Endothelial cell of umbilical vein (primary cell): ENCODE results near the gene MCOLN3. TPM values are rescaled to one million over a fixed set of nuclear protein-coding genes. Genes with fewer than 3 reads are reported as not detected.

Experiments used
- BruUV-seq: library from RNA; stranded (reverse); fragments of 400-500 nt; replicated peaks from 2 replicates; lab custom pipeline; 2021; lab: Mats Ljungman, UMichigan
- CTCF ChIA-PET: fragments of 300-600, 350-600 bp; sonication (Branson Sonifier 250); formaldehyde crosslinking; loops from one replicate; lab custom pipeline; 2021; ENCODE audit warnings: antibody characterized with exemption, inconsistent platforms; lab: Charles Lee
- POLR2A ChIA-PET: fragments of 300-600, 350-600 bp; sonication (Branson Sonifier 250); formaldehyde crosslinking; loops from one replicate; lab custom pipeline; 2021; ENCODE audit warnings: antibody characterized with exemption, inconsistent platforms; lab: Charles Lee
- DNase-seq: peaks from one replicate; pipeline ENCODE4 v3.0.0-alpha.2; 2011; ENCODE audit warnings: low read depth, low spot score
- FAIRE-seq: peaks from 2 replicates; lab custom pipeline; 2011; peaks lifted over from hg19 to GRCh38; lab: Jason Lieb, UNC
- H2AFZ ChIP-seq: 2 replicates; pipeline ENCODE4 v1.6.0; 2012; ENCODE audit warnings: low read depth, low read length, control low read depth, inconsistent platforms
- H3K27ac ChIP-seq: 2 replicates; pipeline ENCODE4 v1.5.1; 2011; ENCODE audit warnings: low read depth, mild to moderate bottlenecking, control low read depth, low read length, moderate library complexity; ENCODE audit not compliant: insufficient read depth
- H3K27me3 ChIP-seq, 2 experiments: 2 replicates each; pipeline versions ENCODE4 v1.6.0 to v1.6.1; 2011; ENCODE audit warnings: low read length in 2 of 2, mixed read lengths in 1 of 2; ENCODE audit not compliant: control insufficient read depth in 2 of 2, insufficient read depth in 2 of 2
- H3K36me3 ChIP-seq, 2 experiments: 2 replicates in 1 of 2; 3 replicates in 1 of 2; pipeline ENCODE4 v1.5.1; 2011; ENCODE audit warnings: low read length in 2 of 2, mild to moderate bottlenecking in 1 of 2, moderate library complexity in 1 of 2; ENCODE audit not compliant: control insufficient read depth in 2 of 2, insufficient read depth in 2 of 2; ENCODE audit errors: extremely low read depth in 1 of 2
- H3K4me1 ChIP-seq: 3 replicates; pipeline ENCODE4 v1.5.1; 2011; ENCODE audit warnings: mild to moderate bottlenecking, low read length; ENCODE audit not compliant: control insufficient read depth, insufficient read depth; ENCODE audit errors: extremely low read depth
- H3K4me2 ChIP-seq: 2 replicates; pipeline ENCODE4 v1.6.1; 2011; ENCODE audit warnings: low read length, control low read depth, mixed read lengths; ENCODE audit not compliant: insufficient read depth
- H3K4me3 ChIP-seq, 3 experiments: fragments of 200-600 bp in 1 of 3; sonication (generic), shearing (Covaris generic) in 1 of 3; replicated peaks in 1 of 3; 2 replicates each; pipeline ENCODE4 v1.5.1; 2011 to 2016; ENCODE audit warnings: control low read depth in 3 of 3, low read length in 3 of 3, mild to moderate bottlenecking in 2 of 3, inconsistent platforms in 1 of 3, low read depth in 1 of 3, moderate library complexity in 1 of 3; ENCODE audit not compliant: insufficient read depth in 1 of 3
- H3K79me2 ChIP-seq: 2 replicates; pipeline ENCODE4 v1.6.0; 2012; ENCODE audit warnings: low read length, inconsistent platforms; ENCODE audit not compliant: control insufficient read depth, insufficient read depth
- H3K9ac ChIP-seq: replicated peaks from 2 replicates; pipeline ENCODE3; 2011; ENCODE audit warnings: low read length, control low read depth; ENCODE audit not compliant: insufficient read depth; ENCODE audit errors: extremely low read depth
- H3K9me1 ChIP-seq: replicated peaks from 3 replicates; pipeline ENCODE4 v1.6.0; 2011; ENCODE audit warnings: mild to moderate bottlenecking, low read length; ENCODE audit not compliant: control insufficient read depth, insufficient read depth; ENCODE audit errors: extremely low read depth
- H3K9me3 ChIP-seq: replicated peaks from 2 replicates; pipeline ENCODE4 v1.5.1; 2012; ENCODE audit warnings: low read length, inconsistent platforms; ENCODE audit not compliant: control insufficient read depth, insufficient read depth
- H4K20me1 ChIP-seq: replicated peaks from 2 replicates; pipeline ENCODE3; 2011; ENCODE audit warnings: mild to moderate bottlenecking, low read length; ENCODE audit not compliant: control insufficient read depth, insufficient read depth; ENCODE audit errors: extremely low read depth
- EZH2 ChIP-seq: IDR thresholded peaks from 2 replicates; pipeline ENCODE4 v1.6.1; 2012; ENCODE audit warnings: borderline replicate concordance, low read depth, mild to moderate bottlenecking, moderate library complexity, low read length, inconsistent platforms; ENCODE audit not compliant: severe bottlenecking
- FOS ChIP-seq: IDR thresholded peaks from 2 replicates; pipeline ENCODE4 v1.6.1; 2011; ENCODE audit warnings: mild to moderate bottlenecking, low read length, moderate library complexity, borderline replicate concordance; ENCODE audit not compliant: insufficient read depth
- GATA2 ChIP-seq: IDR thresholded peaks from 2 replicates; pipeline ENCODE4 v1.7.0; 2011; ENCODE audit warnings: low read depth, mild to moderate bottlenecking, moderate library complexity, mixed read lengths, low read length; ENCODE audit not compliant: insufficient read length, insufficient read depth
- JUN ChIP-seq: IDR thresholded peaks from 2 replicates; pipeline ENCODE4 v1.6.1; 2011; ENCODE audit warnings: borderline replicate concordance, low read depth; ENCODE audit not compliant: insufficient read length, insufficient read depth
- MAX ChIP-seq: IDR thresholded peaks from 2 replicates; pipeline ENCODE4 v1.6.1; 2011; ENCODE audit not compliant: insufficient read depth, insufficient read length
- MYC ChIP-seq: IDR thresholded peaks from one replicate; pipeline ENCODE4 v1.6.1; 2011; ENCODE audit warnings: mild to moderate bottlenecking, low read depth, low read length
- POLR2A ChIP-seq: IDR thresholded peaks from 2 replicates; pipeline ENCODE4 v1.6.1; 2012; ENCODE audit warnings: low read depth, mild to moderate bottlenecking, control low read depth, low read length
- POLR2AphosphoS5 ChIP-seq: IDR thresholded peaks from 2 replicates; pipeline ENCODE4 v1.6.1; 2012; ENCODE audit warnings: low read depth, mild to moderate bottlenecking, control low read depth, low read length, moderate library complexity; ENCODE audit not compliant: insufficient read depth
- dilution Hi-C: fragments of 300-500 bp; cut with MboI; formaldehyde crosslinking; loops from one replicate; pipeline ENCODE4 v1.15.0; 2019; ENCODE audit warnings: low sequenced_read_pairs; ENCODE audit not compliant: extremely low pct_ligation_motif_present
- intact Hi-C: fragments of 100-400 bp; cut with micrococcal nuclease; formaldehyde crosslinking; loops from one replicate; pipeline ENCODE4 v1.10.0; 2022
- polyA plus RNA-seq, 4 experiments: library from polyadenylated mRNA; depleted of rRNA in 3 of 4; stranded (reverse) in 3 of 4; unstranded in 1 of 4; fragments of >200 nt; gene quantifications; 2 replicates each; pipeline versions ENCODE4 v1.2.1 to v1.2.3, GENCODE V29; 2011 to 2012; ENCODE audit warnings: missing spikeins in 1 of 4
- total RNA-seq: library from RNA; stranded (reverse); gene quantifications from 2 replicates; pipeline ENCODE4 v1.2.3, GENCODE V29; 2021

MCOLN3 gene
- total and polyA plus RNA-seq, 2 donors (not counting 3 experiments of a cell fraction or from before 2014, with no cell fraction given): 0.06 TPM; not detected in 1

GRCh38 chr1:84996846-84997666, 51.2 kb downstream of the MCOLN3 start, which contains the start of gene MCOLN2:
Gene MCOLN2, minus strand, starts transcription at chr1:84997113. Its CDS starts 241 bp downstream, at chr1:84996872.
- dilution Hi-C loops: no loop called here
- DNase-seq: no peak

More at GRCh38 chr1:84996846-84997666, 51.2 kb downstream of the MCOLN3 start, which contains the start of gene MCOLN2:
- intact Hi-C loops: no loop called here
- no peaks in the 10 kb centered on the region for H3K79me2 ChIP-seq
- H3K27ac ChIP-seq: no peak within 1 kb of the TSS
- H3K36me3 ChIP-seq: no peaks in the 10 kb centered on the region
- peak within 1 kb of the TSS in 2 of 3 experiments; percentile 23 to 39 for H3K4me3 ChIP-seq
- peak within 1 kb of the TSS; percentile 6 for H2AFZ ChIP-seq
- no TSS peak for BruUV-seq
- H4K20me1 ChIP-seq: no peaks in the 10 kb centered on the region
- FAIRE-seq: no peak
- H3K9ac ChIP-seq: no peak within 1 kb of the TSS
- H3K4me1 ChIP-seq: peaks cover 6% of the 10 kb centered on the region
- ChIA-PET POLR2A (no interaction called here), CTCF (interaction anchor here (0.6 to 1.0 kb wide), 2 partner anchors 52 to 65 kb away, joined by 3 to 4 read pairs; a partner anchor contains a TSS)
- TF ChIP-seq FOS: no peak
- no peak for TF ChIP-seq POLR2AphosphoS5
- no peak for TF ChIP-seq JUN
- peak; percentile 24 for TF ChIP-seq EZH2
- no peak for TF ChIP-seq GATA2
- TF ChIP-seq MYC: no peak
- TF ChIP-seq MAX: no peak
- no peak for TF ChIP-seq POLR2A
- no peaks in the 10 kb centered on the region for H3K9me3 ChIP-seq
- H3K9me1 ChIP-seq: no peaks in the 10 kb centered on the region
- peaks cover 50 to 79% of the 10 kb centered on the region in 2 experiments for H3K27me3 ChIP-seq
- H3K4me2 ChIP-seq: peak within 1 kb of the TSS; percentile 57
